GM18526 (cell line): Measurements from ENCODE around the gene CTRB1.

Experiments used
- POLR2A ChIP-seq: IDR thresholded peaks from 3 replicates; pipeline ENCODE4 v1.6.1; 2011; ENCODE audit not compliant: insufficient read length; ENCODE audit errors: extremely low read depth

CTRB1 gene

DNA sequence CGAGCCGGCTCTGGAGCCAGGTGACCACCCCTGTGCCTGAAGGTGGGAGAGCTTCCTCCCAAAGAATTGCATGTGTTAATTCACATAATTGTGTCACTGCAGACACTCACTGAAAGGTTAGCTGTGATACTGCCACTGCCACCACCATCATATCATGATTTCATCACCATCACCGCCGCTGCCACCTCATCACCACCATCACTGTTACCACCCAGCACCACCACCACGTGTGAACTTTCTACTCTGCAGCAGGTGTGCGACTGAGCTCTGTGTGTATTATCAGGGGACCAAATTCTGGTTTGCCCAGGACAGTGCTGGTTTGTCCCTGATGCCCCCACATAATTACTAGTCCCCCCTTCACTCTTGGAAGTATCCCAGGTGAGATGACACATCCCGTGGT lies 17.4 kb downstream of the CTRB1 start:
- no peak for TF ChIP-seq POLR2A

DNA sequence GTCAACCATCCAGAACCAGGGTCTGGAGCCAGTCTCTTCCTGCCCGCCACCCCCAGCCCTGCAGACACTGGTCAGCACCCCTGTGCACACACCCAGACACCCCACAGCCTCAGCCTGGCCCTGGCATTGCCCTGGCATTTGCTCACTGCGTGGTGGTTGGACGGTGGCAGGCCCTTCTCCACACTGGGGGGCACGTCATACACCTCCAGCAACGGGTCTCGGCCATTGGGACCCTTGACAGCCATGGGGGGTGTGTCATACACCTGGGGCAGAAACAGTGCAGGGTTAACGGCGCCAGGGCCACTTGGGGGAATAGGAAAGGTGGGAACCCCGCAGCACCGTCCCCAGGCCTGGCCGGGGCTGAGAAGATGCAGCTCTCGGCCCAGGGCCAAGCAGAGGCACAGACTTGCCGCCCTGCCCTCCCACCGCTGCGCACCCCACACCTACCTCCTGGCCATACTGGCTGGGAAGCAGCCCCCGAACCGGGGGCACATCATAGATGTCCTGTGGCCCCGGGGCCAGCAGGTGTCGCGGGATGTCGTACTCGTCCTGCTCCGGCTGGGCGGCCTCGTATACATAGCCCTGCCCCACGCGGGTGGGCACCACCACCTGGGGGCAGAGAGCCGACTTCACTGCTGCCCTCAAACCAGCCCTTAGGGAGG lies 18.1 kb downstream of the CTRB1 start:
- TF ChIP-seq POLR2A = no peak

- TF ChIP-seq POLR2A = no peak
Observed at GRCh38 chr16:75237398-75238131, 18.8 kb downstream of the CTRB1 start.

- TF ChIP-seq POLR2A = no peak
Observed at GRCh38 chr16:75238132-75238852, 19.5 kb downstream of the CTRB1 start.

- TF ChIP-seq POLR2A = no peak
Observed at GRCh38 chr16:75238853-75239541, 20.2 kb downstream of the CTRB1 start.

- TF ChIP-seq POLR2A = no peak
Observed at GRCh38 chr16:75239542-75240122, 20.8 kb downstream of the CTRB1 start.

GRCh38 chr16:75241412-75241811 lies 22.6 kb downstream of the CTRB1 start:
- TF ChIP-seq POLR2A = no peak

- no peak for TF ChIP-seq POLR2A
Observed at GRCh38 chr16:75241955-75242354, 23.2 kb downstream of the CTRB1 start.

DNA sequence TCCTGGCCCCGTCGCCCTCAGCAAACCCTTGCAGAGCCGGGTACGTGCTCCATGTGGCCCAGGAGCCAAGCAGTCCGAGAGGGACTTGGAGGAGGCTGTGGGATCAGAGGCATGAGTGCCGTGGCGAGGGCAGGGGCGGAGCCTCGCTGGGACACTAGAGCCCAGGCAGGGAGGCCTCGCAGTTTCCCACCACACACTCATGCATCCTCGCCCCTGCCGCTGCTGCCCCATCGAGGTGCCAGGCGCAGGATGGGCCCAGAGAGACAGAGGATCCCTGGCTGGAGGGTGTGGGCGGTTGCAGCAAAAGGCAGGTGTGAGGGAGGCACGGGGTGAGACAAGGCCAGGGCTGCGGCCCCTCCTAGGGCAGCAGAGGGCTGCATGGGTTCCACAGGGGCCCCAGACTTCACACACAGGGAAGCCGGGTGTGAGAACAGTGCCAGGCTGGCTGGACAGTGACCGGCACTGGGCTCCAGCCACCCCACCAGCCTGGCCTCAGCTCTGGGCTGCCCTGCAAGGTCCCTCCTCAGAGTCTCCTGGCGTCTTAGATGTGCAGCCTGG lies 25.0 kb downstream of the CTRB1 start:
- no peak for TF ChIP-seq POLR2A

DNA sequence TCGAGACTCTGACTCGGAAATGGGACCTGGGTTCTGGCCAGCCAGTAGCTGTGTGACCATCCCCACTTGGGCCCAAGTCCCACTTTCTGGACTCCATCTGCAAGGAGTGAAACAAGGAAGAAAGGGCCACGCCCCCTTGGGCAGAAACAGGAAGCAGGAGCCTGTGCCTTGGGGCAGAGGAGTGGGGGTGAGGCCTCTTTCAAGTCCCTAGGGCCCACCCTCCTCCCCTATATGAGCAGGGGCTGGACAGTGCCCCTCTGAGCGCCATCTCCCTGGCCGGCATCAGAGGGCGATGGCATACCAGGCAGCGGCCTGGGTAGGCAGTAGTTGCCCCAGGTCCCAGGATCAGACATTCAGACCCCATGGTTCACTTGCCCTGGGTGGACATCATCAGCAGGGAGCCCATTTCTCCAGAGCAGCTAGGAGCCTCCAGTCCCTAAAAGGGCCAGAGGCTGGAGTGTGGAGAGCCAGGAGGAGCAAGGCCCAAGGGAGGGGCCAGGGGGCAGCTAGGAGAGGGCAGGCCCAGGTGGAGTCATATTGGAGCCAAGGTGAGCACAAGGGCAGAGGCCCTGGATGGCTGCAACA lies 25.5 kb downstream of the CTRB1 start:
- TF ChIP-seq POLR2A = no peak

DNA sequence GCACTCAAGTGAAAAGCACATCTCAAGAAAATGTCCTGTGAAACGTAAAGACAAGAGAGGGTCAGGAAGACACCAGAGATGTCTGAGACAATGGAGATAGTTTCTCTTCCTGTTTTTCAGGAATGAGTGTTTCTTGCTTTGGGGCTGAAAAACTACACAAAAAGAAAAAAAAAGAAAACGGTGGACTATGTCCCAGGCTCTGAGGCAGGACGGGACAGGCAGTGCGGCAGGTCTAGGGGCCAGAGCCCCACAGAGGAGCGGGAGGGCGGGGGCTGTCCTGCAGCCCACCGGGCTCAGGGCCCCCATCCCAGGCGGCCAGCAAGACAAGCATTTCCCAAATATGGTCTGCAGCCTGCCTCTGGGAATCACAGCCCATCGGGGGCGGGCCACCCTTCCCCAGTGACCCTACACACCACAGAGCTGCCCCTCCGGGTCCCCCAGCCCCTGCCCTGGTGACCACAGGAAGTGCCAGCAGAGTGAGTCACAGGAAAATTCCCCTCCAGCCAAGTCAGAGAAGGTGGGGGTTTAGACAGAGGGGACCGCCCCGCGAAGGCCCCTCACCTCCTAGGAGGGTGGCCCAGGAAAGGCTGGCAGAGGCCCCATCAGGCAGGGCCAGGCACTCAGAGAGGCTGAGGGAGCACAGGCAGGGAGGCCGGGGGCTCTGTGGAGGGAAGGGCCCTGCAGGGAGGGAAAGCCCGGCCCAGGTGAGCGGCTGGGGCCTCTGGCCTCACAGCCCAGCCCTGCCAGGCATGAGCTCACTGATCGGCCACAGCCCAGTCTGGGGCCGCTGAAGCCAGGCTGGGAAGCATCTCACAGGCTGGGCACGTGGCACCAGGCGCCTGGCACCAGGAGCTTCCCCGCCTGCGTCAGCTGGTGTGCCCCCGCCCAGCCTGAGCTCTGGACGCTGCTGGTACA lies 26.3 kb downstream of the CTRB1 start:
- TF ChIP-seq POLR2A = no peak

DNA sequence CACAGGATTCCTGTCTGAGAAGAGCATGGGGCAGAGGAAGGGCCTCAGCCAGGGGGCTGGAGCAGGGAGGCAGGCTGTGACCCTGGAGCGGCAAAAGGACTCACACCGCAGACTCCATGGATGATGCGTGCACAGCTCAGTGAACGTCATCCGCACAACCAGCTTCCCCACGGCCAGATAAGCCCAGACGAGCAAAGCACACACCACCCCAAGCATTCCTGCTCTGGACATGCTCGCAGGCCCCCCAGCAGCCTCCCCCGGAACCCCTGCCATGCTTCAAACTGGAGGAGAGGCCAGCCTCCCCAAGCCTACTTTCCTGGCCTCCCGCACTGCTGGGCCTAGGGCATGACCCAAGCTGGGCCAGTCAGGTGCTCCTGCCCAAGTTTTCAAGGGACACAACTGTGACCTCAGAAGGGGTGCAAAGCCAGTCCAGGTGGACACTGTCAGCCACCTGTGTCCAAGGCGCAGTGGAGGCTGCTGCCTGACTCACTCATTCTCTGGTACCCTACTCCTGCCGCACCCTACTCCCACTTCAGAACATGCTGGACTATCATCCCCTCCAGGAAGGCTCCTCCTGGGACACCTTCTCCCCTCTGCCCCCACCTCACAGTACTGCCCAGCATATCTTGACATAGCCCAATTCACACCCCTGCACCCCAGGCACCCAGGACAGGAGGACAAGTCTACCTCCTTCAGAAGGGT lies 27.9 kb downstream of the CTRB1 start:
- no peak for TF ChIP-seq POLR2A

- no peak for TF ChIP-seq POLR2A
Observed at GRCh38 chr16:75247249-75247648, 28.5 kb downstream of the CTRB1 start.
